ENCODE data around the gene GPATCH2L.

DNA sequence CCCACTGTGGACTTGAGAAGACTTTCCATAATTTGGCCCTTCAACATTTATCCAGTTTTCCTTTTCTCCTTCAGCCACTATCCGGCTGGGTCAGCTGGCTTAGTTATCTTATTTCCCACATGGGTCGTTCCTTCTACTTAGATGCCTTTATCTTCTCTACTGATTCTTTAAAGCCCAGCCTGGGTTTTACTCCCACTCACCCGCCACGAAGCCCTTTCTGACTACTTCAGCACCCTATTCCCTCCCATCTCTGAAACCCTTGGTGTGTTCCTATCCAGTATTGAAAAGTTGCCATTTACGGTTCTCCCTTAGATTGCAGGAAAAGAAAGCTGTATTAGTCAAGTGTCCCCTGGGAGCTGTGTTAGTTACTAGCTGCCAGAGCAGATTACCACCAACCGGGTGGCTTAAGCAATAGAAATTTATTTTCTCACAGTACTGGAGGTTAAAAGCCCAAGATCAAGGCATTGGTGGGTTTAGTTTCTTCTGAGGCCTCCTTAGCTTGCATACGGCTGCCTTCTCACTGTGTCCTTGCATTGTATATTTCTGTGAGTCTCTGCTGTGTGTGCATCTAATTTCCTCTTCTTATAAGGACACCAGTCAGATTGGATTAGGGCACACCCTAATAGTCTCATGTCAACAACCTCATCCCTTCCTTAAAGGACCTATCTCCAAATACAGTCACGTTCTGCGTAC, 105.5 kb downstream of the GPATCH2L start:
- TF ChIP-seq, protein P1, sequence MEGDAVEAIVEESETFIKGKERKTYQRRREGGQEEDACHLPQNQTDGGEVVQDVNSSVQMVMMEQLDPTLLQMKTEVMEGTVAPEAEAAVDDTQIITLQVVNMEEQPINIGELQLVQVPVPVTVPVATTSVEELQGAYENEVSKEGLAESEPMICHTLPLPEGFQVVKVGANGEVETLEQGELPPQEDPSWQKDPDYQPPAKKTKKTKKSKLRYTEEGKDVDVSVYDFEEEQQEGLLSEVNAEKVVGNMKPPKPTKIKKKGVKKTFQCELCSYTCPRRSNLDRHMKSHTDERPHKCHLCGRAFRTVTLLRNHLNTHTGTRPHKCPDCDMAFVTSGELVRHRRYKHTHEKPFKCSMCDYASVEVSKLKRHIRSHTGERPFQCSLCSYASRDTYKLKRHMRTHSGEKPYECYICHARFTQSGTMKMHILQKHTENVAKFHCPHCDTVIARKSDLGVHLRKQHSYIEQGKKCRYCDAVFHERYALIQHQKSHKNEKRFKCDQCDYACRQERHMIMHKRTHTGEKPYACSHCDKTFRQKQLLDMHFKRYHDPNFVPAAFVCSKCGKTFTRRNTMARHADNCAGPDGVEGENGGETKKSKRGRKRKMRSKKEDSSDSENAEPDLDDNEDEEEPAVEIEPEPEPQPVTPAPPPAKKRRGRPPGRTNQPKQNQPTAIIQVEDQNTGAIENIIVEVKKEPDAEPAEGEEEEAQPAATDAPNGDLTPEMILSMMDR (IDR thresholded peaks at IDR 0.05), result no peak
- no peak for TF ChIP-seq POLR2A (IDR thresholded peaks at IDR 0.05)

Data from thyroid gland (tissue), 4 donors.